ENCODE data around the gene CCL14. TPM values are rescaled to one million over a fixed set of nuclear protein-coding genes. Genes with fewer than 3 reads are reported as not detected.

The CCL14 gene
- total and polyA plus RNA-seq, 11 donors, result 0.69 to 31.5 (median 3.5) TPM

GRCh38 chr17:36027761-36028160, 41.2 kb upstream of the CCL14 start:
- Histone ChIP-seq H3K9me3 (peaks cover 0 to 2% (median 0%) of the 10 kb centered on the region in 12 donors), H3K4me1 (no peaks in the 10 kb centered on the region), H3K27ac (no peak overlapping the region), H3K27me3 (peaks cover 0 to 16% (median 0%) of the 10 kb centered on the region in 9 donors), H3K36me3 (no peaks in the 10 kb centered on the region), H3K4me3 (no peak overlapping the region)
- DNase-seq, result no peak
- no peak for ATAC-seq
- TF ChIP-seq POLR2A (IDR thresholded peaks at IDR 0.05) (no peak), CTCF (IDR thresholded peaks at IDR 0.05) (no peak)
- 49 to 80% (median 67%) methylated on average over 4 of the region's 4 CpGs for WGBS, 4 donors
- intact Hi-C loops (cut with DNase I), result no loop called here

- TF ChIP-seq CTCF (IDR thresholded peaks at IDR 0.05) (no peak), POLR2A (IDR thresholded peaks at IDR 0.05) (no peak)
These were observed 37.8 kb upstream of the CCL14 start for GRCh38 chr17:36024106-36024869.

GRCh38 chr17:36019423-36019822, 32.9 kb upstream of the CCL14 start:
- Histone ChIP-seq H3K4me3 (no peak overlapping the region), H3K36me3 (no peaks in the 10 kb centered on the region), H3K27me3 (peaks cover 0 to 8% (median 0%) of the 10 kb centered on the region in 9 donors), H3K27ac (no peak overlapping the region), H3K4me1 (peaks cover 0 to 13% (median 0%) of the 10 kb centered on the region in 12 donors), H3K9me3 (peaks cover 0 to 5% (median 0%) of the 10 kb centered on the region in 12 donors)
- DNase-seq (no peak), ATAC-seq (no peak)
- TF ChIP-seq CTCF (IDR thresholded peaks at IDR 0.05) (no peak), POLR2A (IDR thresholded peaks at IDR 0.05) (no peak)
- intact Hi-C loops (cut with DNase I), result no loop called here
- 87 to 91% (median 89%) methylated on average over 2 of the region's 2 CpGs for WGBS, 4 donors

More at GRCh38 chr17:36024106-36024869, 37.8 kb upstream of the CCL14 start:
- DNase-seq, result no peak
- peaks cover 0 to 4% (median 0%) of the 10 kb centered on the region in 12 donors for H3K9me3 ChIP-seq
- intact Hi-C loops (cut with DNase I), result loop anchor here in 1 of 10 donors (5.0 kb wide), 1 partner anchor 48 kb away; no protein-coding TSS in a partner anchor
- no peak overlapping the region for H3K4me3 ChIP-seq
- ATAC-seq, result no peak
- H3K27me3 ChIP-seq, result peaks cover 0 to 16% (median 0%) of the 10 kb centered on the region in 9 donors
- H3K4me1 ChIP-seq, result no peaks in the 10 kb centered on the region
- 83 to 93% (median 88%) methylated on average over 6 of the region's 6 CpGs for WGBS, 4 donors
- no peak overlapping the region for H3K27ac ChIP-seq
- no peaks in the 10 kb centered on the region for H3K36me3 ChIP-seq

GRCh38 chr17:36017799-36018198, 31.3 kb upstream of the CCL14 start, which contains the start of gene CCL23:
CCL23 (minus strand) TSS chr17:36017972; CDS start chr17:36017897, 75 bp downstream.
- DNase-seq, result no peak
- 35 to 42% (median 40%) methylated on average over 5 to 6 of the region's 6 CpGs for WGBS, 4 donors
- H3K9me3 ChIP-seq, result peaks cover 0 to 5% (median 0%) of the 10 kb centered on the region in 12 donors
- no peaks in the 10 kb centered on the region for H3K36me3 ChIP-seq
- ATAC-seq, result peak in 2 of 4 donors; percentile 22 to 51
- peaks cover 0 to 13% (median 0%) of the 10 kb centered on the region in 12 donors for H3K4me1 ChIP-seq
- H3K4me3 ChIP-seq, result peak within 1 kb of the TSS in 1 of 12 donors; percentile 8
- peak within 1 kb of the TSS in 1 of 12 donors; percentile 25 for H3K27ac ChIP-seq
- intact Hi-C loops (cut with DNase I), result no loop called here
- TF ChIP-seq POLR2A (IDR thresholded peaks at IDR 0.05) (no peak), CTCF (IDR thresholded peaks at IDR 0.05) (no peak)
- H3K27me3 ChIP-seq, result peaks cover 0 to 2% (median 0%) of the 10 kb centered on the region in 9 donors
